Suprapubic skin (tissue), 4 donors: Measurements from ENCODE around the gene OVOL2.
"Not testable (repeated sequence)": the region's sequence is repeated elsewhere in the genome, so short reads cannot be mapped to it uniquely, and the experiment has no call there.

Source experiments
- CTCF ChIP-seq, 2 donors: fragments of 200-600 bp in 1 of 2; fragments of 450-650 bp in 1 of 2; sonication (generic) in 1 of 2; IDR thresholded peaks; one replicate each; pipeline ENCODE4 v1.5.1; 2016 to 2019; ENCODE audit warnings: antibody characterized with exemption in 2 of 2, mild to moderate bottlenecking in 1 of 2, moderate library complexity in 1 of 2
- EP300 ChIP-seq: sonication (generic); formaldehyde crosslinking; IDR thresholded peaks from one replicate; pipeline ENCODE4 v1.6.1; 2017; ENCODE audit warnings: antibody characterized with exemption
- POLR2A ChIP-seq, 2 donors: fragments of 450-650 bp; IDR thresholded peaks; one replicate each; pipeline ENCODE4 v1.6.1; 2017; ENCODE audit warnings: antibody characterized with exemption in 2 of 2, mild to moderate bottlenecking in 2 of 2, moderate library complexity in 2 of 2
- POLR2AphosphoS5 ChIP-seq, 3 donors: sonication (generic); formaldehyde crosslinking; IDR thresholded peaks; one replicate each; pipeline ENCODE4 v1.6.1; 2017; ENCODE audit warnings: antibody characterized with exemption in 3 of 3

DNA sequence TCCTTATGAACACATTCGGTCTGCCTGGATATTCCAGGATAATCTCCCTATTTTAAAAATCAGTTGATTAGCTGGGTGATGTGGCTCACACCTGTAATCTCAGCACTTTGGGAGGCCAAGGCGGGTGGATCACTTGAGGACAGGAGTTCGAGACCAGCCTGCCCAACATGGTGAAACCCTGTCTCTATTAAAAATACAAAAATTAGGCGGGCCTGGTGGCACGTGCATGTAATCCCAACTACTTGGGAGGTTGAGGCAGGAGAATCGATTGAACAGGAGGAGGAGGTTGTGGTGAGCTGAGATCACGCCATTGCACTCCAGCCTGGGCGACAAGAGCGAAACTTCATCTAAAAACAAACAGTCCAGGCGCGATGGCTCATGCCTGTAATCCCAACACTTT, 31.1 kb upstream of the OVOL2 start:
- not testable (repeated sequence) for TF ChIP-seq EP300; POLR2AphosphoS5 (IDR thresholded peaks at IDR 0.05); CTCF (IDR thresholded peaks at IDR 0.05); POLR2A (IDR thresholded peaks at IDR 0.05)
